Measurements from ENCODE around the gene ASAP3. TPM values are rescaled to one million over a fixed set of nuclear protein-coding genes. Genes with fewer than 3 reads are reported as not detected.

ASAP3 gene
- total RNA-seq, 1 experiment from 2014 or later: 17.6 TPM

DNA sequence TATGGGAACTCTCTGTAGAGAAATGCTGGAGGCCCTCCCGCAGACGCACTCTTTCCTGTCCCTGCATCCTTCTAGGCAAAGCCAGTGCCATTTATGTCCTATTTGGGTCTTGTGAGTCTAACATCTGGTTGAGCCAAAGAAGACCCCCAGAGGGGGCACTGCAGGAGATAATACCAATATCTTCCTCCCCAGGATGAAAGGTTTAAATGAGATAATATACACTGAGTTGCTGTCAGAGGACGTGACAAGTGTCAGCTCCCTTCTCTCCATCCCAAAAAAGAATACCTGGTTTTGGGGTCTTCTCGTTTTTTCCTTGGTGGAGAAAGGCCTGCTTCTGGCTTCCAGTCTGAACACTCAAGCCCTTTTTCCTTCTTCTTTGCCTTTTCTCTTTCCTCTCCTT is 67.0 kb downstream of the ASAP3 start:
- no peak for DNase-seq
- no peaks in the 10 kb centered on the region for H3K9me2 ChIP-seq (ENCODE audit: insufficient read depth)
- H3K9me3 ChIP-seq (ENCODE audit: insufficient read depth, low read depth): no peaks in the 10 kb centered on the region
- POLR2A ChIA-PET (ENCODE audit: unreplicated experiment): interaction anchor here (0.6 kb wide), 1 partner anchor 32 kb away, joined by 5 read pairs; no protein-coding TSS in a partner anchor
- no TSS peak for BruUV-seq (replicated peaks)
- TF ChIP-seq EZH2 (IDR thresholded peaks at IDR 0.05; ENCODE audit: low read depth): no peak
- TF ChIP-seq, protein P1, sequence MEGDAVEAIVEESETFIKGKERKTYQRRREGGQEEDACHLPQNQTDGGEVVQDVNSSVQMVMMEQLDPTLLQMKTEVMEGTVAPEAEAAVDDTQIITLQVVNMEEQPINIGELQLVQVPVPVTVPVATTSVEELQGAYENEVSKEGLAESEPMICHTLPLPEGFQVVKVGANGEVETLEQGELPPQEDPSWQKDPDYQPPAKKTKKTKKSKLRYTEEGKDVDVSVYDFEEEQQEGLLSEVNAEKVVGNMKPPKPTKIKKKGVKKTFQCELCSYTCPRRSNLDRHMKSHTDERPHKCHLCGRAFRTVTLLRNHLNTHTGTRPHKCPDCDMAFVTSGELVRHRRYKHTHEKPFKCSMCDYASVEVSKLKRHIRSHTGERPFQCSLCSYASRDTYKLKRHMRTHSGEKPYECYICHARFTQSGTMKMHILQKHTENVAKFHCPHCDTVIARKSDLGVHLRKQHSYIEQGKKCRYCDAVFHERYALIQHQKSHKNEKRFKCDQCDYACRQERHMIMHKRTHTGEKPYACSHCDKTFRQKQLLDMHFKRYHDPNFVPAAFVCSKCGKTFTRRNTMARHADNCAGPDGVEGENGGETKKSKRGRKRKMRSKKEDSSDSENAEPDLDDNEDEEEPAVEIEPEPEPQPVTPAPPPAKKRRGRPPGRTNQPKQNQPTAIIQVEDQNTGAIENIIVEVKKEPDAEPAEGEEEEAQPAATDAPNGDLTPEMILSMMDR (conservative IDR thresholded peaks at IDR 0.05): no peak
- H3K4me3 ChIP-seq: no peak overlapping the region
- no peaks in the 10 kb centered on the region for H3K4me1 ChIP-seq (replicated peaks; ENCODE audit: insufficient read depth)
- H3K36me3 ChIP-seq (ENCODE audit: low read depth): no peaks in the 10 kb centered on the region
- CTCF ChIA-PET: interaction anchor here (0.6 kb wide), 1 partner anchor 9 kb away, joined by 8 read pairs; no protein-coding TSS in a partner anchor
- H2AFZ ChIP-seq: no peak overlapping the region
- 0 out of 2 replicates have a peak, but pooled peaks cover 2% of the 10 kb centered on the region for H3F3A ChIP-seq (ENCODE audit: insufficient read depth, low read depth)
- H4K20me1 ChIP-seq (ENCODE audit: insufficient read depth): no peaks in the 10 kb centered on the region
- no peaks in the 10 kb centered on the region for H3K79me2 ChIP-seq (ENCODE audit: low read depth)
- H3K27ac ChIP-seq: no peak overlapping the region
- H3K27me3 ChIP-seq (ENCODE audit: insufficient read depth, low read depth): no peaks in the 10 kb centered on the region
- no peak overlapping the region for H3K4me2 ChIP-seq
- intact Hi-C loops (cut with micrococcal nuclease; ENCODE audit: unreplicated experiment): no loop called here

- no peak overlapping the region for H3K27ac ChIP-seq
- no peaks in the 10 kb centered on the region for H3K9me3 ChIP-seq (ENCODE audit: insufficient read depth, low read depth)
- no peak overlapping the region for H3K4me3 ChIP-seq
- CTCF ChIA-PET: no interaction called here
- no peaks in the 10 kb centered on the region for H3K27me3 ChIP-seq (ENCODE audit: insufficient read depth, low read depth)
- H3F3A ChIP-seq (ENCODE audit: insufficient read depth, low read depth): peaks cover 9% of the 10 kb centered on the region
- no peak for DNase-seq
- H3K4me1 ChIP-seq (replicated peaks; ENCODE audit: insufficient read depth): peaks cover 10% of the 10 kb centered on the region
- no peak overlapping the region for H2AFZ ChIP-seq
- TF ChIP-seq, protein P1 (conservative IDR thresholded peaks at IDR 0.05): no peak
- no peak for TF ChIP-seq EZH2 (IDR thresholded peaks at IDR 0.05; ENCODE audit: low read depth)
- POLR2A ChIA-PET (ENCODE audit: unreplicated experiment): interaction anchor here (0.6 kb wide), 1 partner anchor 289 kb away, joined by 9 read pairs; no protein-coding TSS in a partner anchor
- no TSS peak for BruUV-seq (replicated peaks)
- H4K20me1 ChIP-seq (ENCODE audit: insufficient read depth): no peaks in the 10 kb centered on the region
- no peaks in the 10 kb centered on the region for H3K9me2 ChIP-seq (ENCODE audit: insufficient read depth)
- no peaks in the 10 kb centered on the region for H3K79me2 ChIP-seq (ENCODE audit: low read depth)
- intact Hi-C loops (cut with micrococcal nuclease; ENCODE audit: unreplicated experiment): no loop called here
- no peaks in the 10 kb centered on the region for H3K36me3 ChIP-seq (ENCODE audit: low read depth)
- no peak overlapping the region for H3K4me2 ChIP-seq
Measured at GRCh38 chr1:23408797-23409290, 75.1 kb downstream of the ASAP3 start.

DNA sequence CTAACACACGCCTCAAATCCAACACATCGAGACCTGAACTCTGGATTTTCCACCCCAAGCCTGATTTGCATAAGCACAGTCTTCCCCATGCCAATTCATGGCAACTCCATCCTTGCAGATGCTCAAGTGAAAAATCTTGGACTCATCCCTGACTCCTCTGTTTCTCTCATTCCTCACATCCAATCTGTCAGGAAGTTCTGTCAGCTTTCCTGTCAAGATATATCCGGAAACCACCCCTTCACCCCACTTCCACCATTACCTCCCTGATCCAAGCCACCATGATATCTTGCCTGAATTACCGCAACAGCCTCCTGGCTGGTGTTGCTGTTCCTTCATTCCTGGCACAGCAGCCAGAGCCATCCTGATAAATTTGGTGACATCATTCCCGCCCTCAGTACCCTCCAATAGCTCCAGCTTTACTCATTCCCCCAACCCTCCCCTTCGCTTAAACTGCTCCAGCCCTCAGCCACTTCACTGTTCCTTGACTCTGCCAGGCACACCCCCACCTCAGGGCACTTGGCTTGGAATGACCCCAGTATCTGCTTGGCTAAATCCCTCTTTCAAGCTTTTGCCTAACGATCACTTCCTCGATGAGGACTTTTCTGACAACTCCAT is 76.9 kb downstream of the ASAP3 start:
- Histone ChIP-seq H2AFZ (no peak overlapping the region), H3K79me2 (ENCODE audit: low read depth) (no peaks in the 10 kb centered on the region), H3K4me3 (no peak overlapping the region), H4K20me1 (ENCODE audit: insufficient read depth) (no peaks in the 10 kb centered on the region), H3K27me3 (ENCODE audit: insufficient read depth, low read depth) (no peaks in the 10 kb centered on the region), H3K27ac (no peak overlapping the region), H3K4me2 (no peak overlapping the region), H3K9me3 (ENCODE audit: insufficient read depth, low read depth) (no peaks in the 10 kb centered on the region), H3K36me3 (ENCODE audit: low read depth) (no peaks in the 10 kb centered on the region), H3K9me2 (ENCODE audit: insufficient read depth) (no peaks in the 10 kb centered on the region), H3K4me1 (replicated peaks; ENCODE audit: insufficient read depth) (peaks cover 24% of the 10 kb centered on the region), H3F3A (ENCODE audit: insufficient read depth, low read depth) (peaks cover 23% of the 10 kb centered on the region)
- ChIA-PET CTCF (no interaction called here), POLR2A (ENCODE audit: unreplicated experiment) (no interaction called here)
- no TSS peak for BruUV-seq (replicated peaks)
- intact Hi-C loops (cut with micrococcal nuclease; ENCODE audit: unreplicated experiment): no loop called here
- no peak for DNase-seq
- no peak for TF ChIP-seq EZH2 (IDR thresholded peaks at IDR 0.05; ENCODE audit: low read depth)
- TF ChIP-seq, protein P1 (conservative IDR thresholded peaks at IDR 0.05): no peak
